Effector memory CD8-positive, alpha-beta T cell (primary cell): ENCODE measurements around the gene PDPK1.
"Not testable (repeated sequence)": the region's sequence is repeated elsewhere in the genome, so short reads cannot be mapped to it uniquely, and the experiment has no call there.

ENCODE experiments used
- ATAC-seq: fragments of 150-1000 bp; cut with Tn5 transposase; replicated peaks from 2 replicates; pipeline ENCODE4 v1.10.0; 2021; ENCODE audit warnings: mild to moderate bottlenecking, moderate library complexity
- DNase-seq, 3 experiments: peaks; one replicate each; pipeline ENCODE4 v3.0.0; 2021
- H3K27ac Mint-ChIP-seq, 2 donors: one replicate each; pipeline ENCODE4 v1.8.0; 2022; ENCODE audit warnings: mild to moderate bottlenecking in 2 of 2, mixed read lengths in 2 of 2, moderate library complexity in 2 of 2
- H3K27me3 Mint-ChIP-seq, 2 donors: one replicate each; pipeline ENCODE4 v1.8.0; 2022; ENCODE audit warnings: mixed read lengths in 2 of 2
- H3K36me3 Mint-ChIP-seq: one replicate; pipeline ENCODE4 v1.8.0; 2022; ENCODE audit warnings: mild to moderate bottlenecking, moderate library complexity, mixed read lengths; ENCODE audit not compliant: insufficient read depth
- H3K4me1 Mint-ChIP-seq, 2 donors: one replicate each; pipeline ENCODE4 v1.8.0; 2022; ENCODE audit warnings: low read depth in 2 of 2, mixed read lengths in 2 of 2
- H3K4me3 Mint-ChIP-seq, 2 donors: one replicate each; pipeline ENCODE4 v1.8.0; 2022; ENCODE audit warnings: mild to moderate bottlenecking in 2 of 2, mixed read lengths in 2 of 2, moderate library complexity in 2 of 2
- H3K9me3 Mint-ChIP-seq, 2 donors: one replicate each; pipeline ENCODE4 v1.8.0; 2022; ENCODE audit warnings: mixed read lengths in 2 of 2

Gene PDPK1

GRCh38 chr16:2585651-2586081, 47.8 kb downstream of the PDPK1 start:
- H3K4me3 Mint-ChIP-seq: no peak overlapping the region
- peaks cover 35% of the 10 kb centered on the region for H3K36me3 Mint-ChIP-seq
- no peak overlapping the region for H3K27ac Mint-ChIP-seq
- no peaks in the 10 kb centered on the region for H3K27me3 Mint-ChIP-seq
- H3K4me1 Mint-ChIP-seq: peaks cover 0 to 2% of the 10 kb centered on the region in 2 donors
- DNase-seq (no peak), ATAC-seq (no peak)
- H3K9me3 Mint-ChIP-seq: no peaks in the 10 kb centered on the region

GRCh38 chr16:2586241-2586640, 48.4 kb downstream of the PDPK1 start:
- DNase-seq (no peak), ATAC-seq (no peak)
- Mint-ChIP-seq H3K4me1 (peaks cover 0 to 2% of the 10 kb centered on the region in 2 donors), H3K4me3 (no peak overlapping the region), H3K27ac (no peak overlapping the region), H3K36me3 (peaks cover 38% of the 10 kb centered on the region), H3K9me3 (no peaks in the 10 kb centered on the region), H3K27me3 (no peaks in the 10 kb centered on the region)

- Mint-ChIP-seq H3K4me1 (peaks cover 0 to 2% of the 10 kb centered on the region in 2 donors), H3K9me3 (no peaks in the 10 kb centered on the region), H3K27me3 (no peaks in the 10 kb centered on the region), H3K4me3 (no peak overlapping the region), H3K27ac (peak overlapping the region; percentile 55 to 78), H3K36me3 (peaks cover 38% of the 10 kb centered on the region)
- ATAC-seq: no peak
- DNase-seq: no peak
Measured at GRCh38 chr16:2586901-2587480, 49.2 kb downstream of the PDPK1 start.

- no peaks in the 10 kb centered on the region for H3K9me3 Mint-ChIP-seq
- DNase-seq: no peak
- ATAC-seq: no peak
- H3K4me1 Mint-ChIP-seq: peaks cover 2 to 3% of the 10 kb centered on the region in 2 donors
- H3K27ac Mint-ChIP-seq: peak overlapping the region in 1 of 2 donors; percentile 78
- H3K4me3 Mint-ChIP-seq: no peak overlapping the region
- H3K27me3 Mint-ChIP-seq: no peaks in the 10 kb centered on the region
- peaks cover 38% of the 10 kb centered on the region for H3K36me3 Mint-ChIP-seq
Measured at GRCh38 chr16:2587891-2588565, 50.2 kb downstream of the PDPK1 start.

GRCh38 chr16:2591476-2592240, 53.8 kb downstream of the PDPK1 start:
- peak overlapping the region; percentile 49 to 74 for H3K27ac Mint-ChIP-seq
- no peak for ATAC-seq
- peaks cover 47% of the 10 kb centered on the region for H3K36me3 Mint-ChIP-seq
- no peaks in the 10 kb centered on the region for H3K27me3 Mint-ChIP-seq
- no peaks in the 10 kb centered on the region for H3K9me3 Mint-ChIP-seq
- no peak for DNase-seq
- no peak overlapping the region for H3K4me3 Mint-ChIP-seq
- H3K4me1 Mint-ChIP-seq: peaks cover 9 to 11% of the 10 kb centered on the region in 2 donors

GRCh38 chr16:2592786-2593185, 55.0 kb downstream of the PDPK1 start:
- H3K4me1 Mint-ChIP-seq: peaks cover 8 to 11% of the 10 kb centered on the region in 2 donors
- H3K36me3 Mint-ChIP-seq: peaks cover 39% of the 10 kb centered on the region
- no peak for DNase-seq
- H3K9me3 Mint-ChIP-seq: no peaks in the 10 kb centered on the region
- no peaks in the 10 kb centered on the region for H3K27me3 Mint-ChIP-seq
- peak overlapping the region; percentile 88 to 90 for H3K27ac Mint-ChIP-seq
- no peak for ATAC-seq
- no peak overlapping the region for H3K4me3 Mint-ChIP-seq

GRCh38 chr16:2595393-2596205, 57.8 kb downstream of the PDPK1 start:
- peaks cover 32% of the 10 kb centered on the region for H3K36me3 Mint-ChIP-seq
- no peak for DNase-seq
- H3K27ac Mint-ChIP-seq: no peak overlapping the region
- no peaks in the 10 kb centered on the region for H3K9me3 Mint-ChIP-seq
- no peak for ATAC-seq
- H3K4me3 Mint-ChIP-seq: no peak overlapping the region
- H3K27me3 Mint-ChIP-seq: no peaks in the 10 kb centered on the region
- H3K4me1 Mint-ChIP-seq: peaks cover 7 to 11% of the 10 kb centered on the region in 2 donors

GRCh38 chr16:2596747-2597559, 59.1 kb downstream of the PDPK1 start:
- Mint-ChIP-seq H3K4me1 (peaks cover 7 to 11% of the 10 kb centered on the region in 2 donors), H3K27ac (no peak overlapping the region), H3K27me3 (no peaks in the 10 kb centered on the region), H3K36me3 (peaks cover 29% of the 10 kb centered on the region), H3K4me3 (no peak overlapping the region), H3K9me3 (no peaks in the 10 kb centered on the region)
- ATAC-seq: no peak
- DNase-seq: no peak

GRCh38 chr16:2597560-2597902, 59.7 kb downstream of the PDPK1 start:
- DNase-seq (no peak), ATAC-seq (no peak)
- no peak overlapping the region for H3K4me3 Mint-ChIP-seq
- peaks cover 6 to 11% of the 10 kb centered on the region in 2 donors for H3K4me1 Mint-ChIP-seq
- H3K36me3 Mint-ChIP-seq: peaks cover 29% of the 10 kb centered on the region
- no peaks in the 10 kb centered on the region for H3K27me3 Mint-ChIP-seq
- H3K9me3 Mint-ChIP-seq: no peaks in the 10 kb centered on the region
- H3K27ac Mint-ChIP-seq: no peak overlapping the region

GRCh38 chr16:2598133-2598641, 60.4 kb downstream of the PDPK1 start:
- Mint-ChIP-seq H3K27ac (no peak overlapping the region), H3K4me1 (peaks cover 9 to 11% of the 10 kb centered on the region in 2 donors), H3K9me3 (no peaks in the 10 kb centered on the region), H3K36me3 (peaks cover 31% of the 10 kb centered on the region), H3K4me3 (no peak overlapping the region), H3K27me3 (no peaks in the 10 kb centered on the region)
- ATAC-seq (no peak), DNase-seq (no peak)

GRCh38 chr16:2598723-2599122, 60.9 kb downstream of the PDPK1 start:
- no peak overlapping the region for H3K27ac Mint-ChIP-seq
- no peaks in the 10 kb centered on the region for H3K9me3 Mint-ChIP-seq
- DNase-seq (no peak), ATAC-seq (no peak)
- H3K4me1 Mint-ChIP-seq: peaks cover 10 to 11% of the 10 kb centered on the region in 2 donors
- no peaks in the 10 kb centered on the region for H3K27me3 Mint-ChIP-seq
- H3K4me3 Mint-ChIP-seq: no peak overlapping the region
- H3K36me3 Mint-ChIP-seq: peaks cover 32% of the 10 kb centered on the region

- not testable (repeated sequence) for DNase-seq, H3K9me3 Mint-ChIP-seq, H3K27ac Mint-ChIP-seq, H3K27me3 Mint-ChIP-seq, ATAC-seq, H3K4me3 Mint-ChIP-seq
- Mint-ChIP-seq H3K4me1 (peaks cover 12 to 13% of the 10 kb centered on the region in 2 donors), H3K36me3 (peaks cover 30% of the 10 kb centered on the region)
Measured at GRCh38 chr16:2599165-2599564, 61.3 kb downstream of the PDPK1 start.
